Esophagus squamous epithelium (tissue), 5 donors: ENCODE data around the gene FILIP1. TPM values are rescaled to one million over a fixed set of nuclear protein-coding genes. Genes with fewer than 3 reads are reported as not detected.
A peak's percentile ranks its signal among the peaks of the same experiment; 100 is the strongest.

ENCODE experiments used
- DNase-seq: peaks from one replicate; lab custom pipeline; 2025; lab: John Stamatoyannopoulos, UW
- H3K27ac ChIP-seq, 4 donors: fragments of 200-600 bp; sonication (generic); one replicate each; pipeline ENCODE4 v1.5.1; 2016 to 2019; ENCODE audit warnings: mild to moderate bottlenecking in 1 of 4
- H3K27me3 ChIP-seq, 4 donors: fragments of 200-600 bp; sonication (generic); 1 replicate in 3 of 4; 2 replicates in 1 of 4; pipeline versions ENCODE4 v1.5.1 to v1.6.0; 2017 to 2021; ENCODE audit warnings: antibody characterized with exemption in 1 of 4
- H3K36me3 ChIP-seq, 3 donors: fragments of 200-600 bp; sonication (generic); one replicate each; pipeline ENCODE4 v1.5.1; 2016 to 2019
- H3K4me1 ChIP-seq, 3 donors: fragments of 200-600 bp; sonication (generic); one replicate each; pipeline ENCODE4 v1.5.1; 2017 to 2019
- H3K4me3 ChIP-seq, 4 donors: fragments of 200-600 bp; sonication (generic); 1 replicate in 3 of 4; 2 replicates in 1 of 4; pipeline ENCODE4 v1.5.1; 2016 to 2019; ENCODE audit warnings: mild to moderate bottlenecking in 2 of 4, moderate library complexity in 1 of 4
- H3K9me3 ChIP-seq, 3 donors: fragments of 200-600 bp; sonication (generic); one replicate each; pipeline ENCODE4 v1.5.1; 2016 to 2019
- POLR2A ChIP-seq, 4 donors: fragments of 450-650 bp; IDR thresholded peaks; one replicate each; pipeline ENCODE4 v1.6.1; 2017; ENCODE audit warnings: antibody characterized with exemption in 4 of 4, mild to moderate bottlenecking in 4 of 4, moderate library complexity in 3 of 4
- WGBS, 2 donors: methylation state at CpG; one replicate each; pipeline ENCODE4 v1.1.5; 2018; 5-methylcytosine and 5-hydroxymethylcytosine counted together
- intact Hi-C: fragments of 100-400 bp; cut with DNase I; formaldehyde crosslinking; loops from one replicate; pipeline ENCODE4 v1.15.0; 2022
- total RNA-seq, 4 donors: library from RNA; depleted of rRNA; stranded (reverse); fragments of >200 nt; gene quantifications; one replicate each; pipeline ENCODE4 v1.1.0, GENCODE V29; 2016
- TF ChIP-seq, protein P1 (sequence below), 6 experiments: fragments of 450-650 bp in 4 of 6; fragments of 200-600 bp in 2 of 6; sonication (generic) in 2 of 6; IDR thresholded peaks; one replicate each; pipeline ENCODE4 v1.5.1; 2016 to 2019; ENCODE audit warnings: antibody characterized with exemption in 6 of 6, mild to moderate bottlenecking in 4 of 6, moderate library complexity in 4 of 6
- donor health status: DM: yes; HTN: yes; CAD: no.

FILIP1 gene
- total RNA-seq, 4 donors from 2014 or later, result 0.49 to 13.4 (median 2.3) TPM

GRCh38 chr6:75290136-75290945 is 203.3 kb downstream of the FILIP1 start:
- no peaks in the 10 kb centered on the region for H3K9me3 ChIP-seq
- peak overlapping the region in 1 of 4 donors; percentile 18 for H3K27ac ChIP-seq
- H3K36me3 ChIP-seq, result no peaks in the 10 kb centered on the region
- TF ChIP-seq POLR2A (IDR thresholded peaks at IDR 0.05), result no peak
- H3K27me3 ChIP-seq, result no peaks in the 10 kb centered on the region
- 71 to 76% methylated on average over 7 of the region's 7 CpGs for WGBS, 2 donors
- intact Hi-C loops, result loop anchor here (10.0 kb wide), 1 partner anchor 234 kb away; no protein-coding TSS in a partner anchor
- no peak overlapping the region for H3K4me3 ChIP-seq
- DNase-seq, result no peak
- peaks cover 0 to 33% (median 7%) of the 10 kb centered on the region in 3 donors for H3K4me1 ChIP-seq

DNA sequence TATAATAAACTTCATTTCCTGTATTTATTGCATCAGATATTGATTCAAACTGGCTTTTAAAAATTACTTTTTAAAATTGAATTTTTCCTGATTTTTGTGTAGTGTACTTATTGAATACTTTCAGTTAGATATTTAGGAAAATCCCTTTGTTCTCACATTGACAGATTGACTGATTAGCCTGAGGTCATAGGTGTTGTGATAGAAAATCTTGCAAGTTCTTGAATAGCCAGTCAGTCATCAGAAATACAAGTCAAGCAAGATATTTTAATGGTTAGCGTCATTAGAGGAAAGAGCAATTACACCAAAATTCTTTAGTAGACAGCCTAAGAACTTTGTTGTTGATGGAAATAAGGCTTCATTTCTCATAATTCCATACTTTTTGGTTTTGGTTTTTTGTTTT is 205.6 kb downstream of the FILIP1 start:
- TF ChIP-seq, protein P1, sequence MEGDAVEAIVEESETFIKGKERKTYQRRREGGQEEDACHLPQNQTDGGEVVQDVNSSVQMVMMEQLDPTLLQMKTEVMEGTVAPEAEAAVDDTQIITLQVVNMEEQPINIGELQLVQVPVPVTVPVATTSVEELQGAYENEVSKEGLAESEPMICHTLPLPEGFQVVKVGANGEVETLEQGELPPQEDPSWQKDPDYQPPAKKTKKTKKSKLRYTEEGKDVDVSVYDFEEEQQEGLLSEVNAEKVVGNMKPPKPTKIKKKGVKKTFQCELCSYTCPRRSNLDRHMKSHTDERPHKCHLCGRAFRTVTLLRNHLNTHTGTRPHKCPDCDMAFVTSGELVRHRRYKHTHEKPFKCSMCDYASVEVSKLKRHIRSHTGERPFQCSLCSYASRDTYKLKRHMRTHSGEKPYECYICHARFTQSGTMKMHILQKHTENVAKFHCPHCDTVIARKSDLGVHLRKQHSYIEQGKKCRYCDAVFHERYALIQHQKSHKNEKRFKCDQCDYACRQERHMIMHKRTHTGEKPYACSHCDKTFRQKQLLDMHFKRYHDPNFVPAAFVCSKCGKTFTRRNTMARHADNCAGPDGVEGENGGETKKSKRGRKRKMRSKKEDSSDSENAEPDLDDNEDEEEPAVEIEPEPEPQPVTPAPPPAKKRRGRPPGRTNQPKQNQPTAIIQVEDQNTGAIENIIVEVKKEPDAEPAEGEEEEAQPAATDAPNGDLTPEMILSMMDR (IDR thresholded peaks at IDR 0.05), result no peak
- TF ChIP-seq POLR2A (IDR thresholded peaks at IDR 0.05), result no peak
- H3K27me3 ChIP-seq, result no peaks in the 10 kb centered on the region
- H3K4me3 ChIP-seq, result no peak overlapping the region
- H3K27ac ChIP-seq, result peak overlapping the region in 2 of 4 donors; percentile 23 to 52
- intact Hi-C loops, result no loop called here
- H3K4me1 ChIP-seq, result peaks cover 0 to 39% (median 7%) of the 10 kb centered on the region in 3 donors
- DNase-seq, result no peak
- no peaks in the 10 kb centered on the region for H3K36me3 ChIP-seq
- 45 to 75% methylated on average over 1 of the region's 1 CpG for WGBS, 2 donors
- no peaks in the 10 kb centered on the region for H3K9me3 ChIP-seq

GRCh38 chr6:75287424-75287823 is 206.2 kb downstream of the FILIP1 start:
- WGBS, 2 donors, result 57 to 83% methylated on average over 1 of the region's 1 CpG

DNA sequence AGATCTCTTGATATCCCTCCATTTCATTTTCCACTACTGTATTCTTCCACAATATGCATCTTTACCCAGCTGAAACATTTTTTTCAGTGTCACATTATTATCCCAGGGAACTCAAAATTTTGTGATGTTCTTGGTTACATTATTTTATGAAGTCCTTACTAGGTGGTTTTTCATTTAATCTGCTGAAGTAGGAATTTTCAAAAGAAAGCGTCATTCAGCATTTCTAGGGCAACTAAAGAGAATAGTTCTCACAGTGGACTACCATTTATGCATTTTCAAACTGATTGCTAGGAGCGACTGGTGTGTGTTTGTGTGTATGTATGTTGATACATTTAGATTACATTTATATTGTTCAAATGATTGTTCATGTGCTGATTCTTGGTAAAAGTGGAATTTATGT is 206.6 kb downstream of the FILIP1 start:
- no peaks in the 10 kb centered on the region for H3K27me3 ChIP-seq
- H3K36me3 ChIP-seq, result no peaks in the 10 kb centered on the region
- no peak overlapping the region for H3K27ac ChIP-seq
- H3K4me3 ChIP-seq, result no peak overlapping the region
- H3K9me3 ChIP-seq, result no peaks in the 10 kb centered on the region
- intact Hi-C loops, result no loop called here
- no peak for TF ChIP-seq POLR2A (IDR thresholded peaks at IDR 0.05)
- TF ChIP-seq, protein P1 (IDR thresholded peaks at IDR 0.05), result no peak
- DNase-seq, result no peak
- H3K4me1 ChIP-seq, result peaks cover 0 to 50% (median 15%) of the 10 kb centered on the region in 3 donors
- 89 to 92% methylated on average over 2 of the region's 2 CpGs for WGBS, 2 donors

More at GRCh38 chr6:75287424-75287823, 206.2 kb downstream of the FILIP1 start:
- no peaks in the 10 kb centered on the region for H3K9me3 ChIP-seq
- intact Hi-C loops, result no loop called here
- no peak overlapping the region for H3K4me3 ChIP-seq
- DNase-seq, result no peak
- H3K36me3 ChIP-seq, result no peaks in the 10 kb centered on the region
- peaks cover 0 to 45% (median 12%) of the 10 kb centered on the region in 3 donors for H3K4me1 ChIP-seq
- no peaks in the 10 kb centered on the region for H3K27me3 ChIP-seq
- peak overlapping the region in 1 of 4 donors; percentile 16 for H3K27ac ChIP-seq
- TF ChIP-seq, protein P1 (IDR thresholded peaks at IDR 0.05), result no peak
- TF ChIP-seq POLR2A (IDR thresholded peaks at IDR 0.05), result no peak

DNA sequence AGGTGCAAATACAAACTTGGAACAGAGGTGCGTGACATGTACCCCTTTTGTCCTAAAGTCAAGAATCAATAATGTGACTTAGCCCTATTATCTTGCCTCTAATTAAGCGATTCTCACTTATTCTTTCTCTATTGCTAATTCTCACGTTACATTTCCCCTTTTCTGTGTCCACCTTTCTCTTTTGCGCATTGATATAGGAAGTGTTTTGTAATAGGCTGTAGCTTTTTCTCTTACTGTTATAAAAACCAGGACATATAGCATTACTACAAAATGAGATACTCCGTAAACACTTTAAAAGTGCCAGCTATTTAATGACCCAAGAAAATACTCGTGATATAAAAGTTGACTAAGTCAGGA is 208.3 kb downstream of the FILIP1 start:
- WGBS, 2 donors, result 1 to 3% methylated on average over 6 of the region's 6 CpGs
- Histone ChIP-seq H3K36me3 (no peaks in the 10 kb centered on the region), H3K27me3 (no peaks in the 10 kb centered on the region), H3K4me3 (peak overlapping the region; percentile 84 to 97 (median 92)), H3K9me3 (no peaks in the 10 kb centered on the region), H3K4me1 (peaks cover 0 to 66% (median 22%) of the 10 kb centered on the region in 3 donors), H3K27ac (peak overlapping the region; percentile 92 to 96 (median 94))
- TF ChIP-seq POLR2A (IDR thresholded peaks at IDR 0.05), result no peak
- TF ChIP-seq, protein P1 (IDR thresholded peaks at IDR 0.05), result no peak
- intact Hi-C loops, result no loop called here
- no peak for DNase-seq
